HG03039 (cell line): ENCODE results near the gene TNNT3.

Experiments
- ATAC-seq: cut with Tn5 transposase; IDR thresholded peaks from one replicate; pipeline ENCODE4 v1.9.1; 2021; ENCODE audit warnings: mild to moderate bottlenecking, moderate library complexity; ENCODE audit not compliant: unreplicated experiment

TNNT3 gene

DNA sequence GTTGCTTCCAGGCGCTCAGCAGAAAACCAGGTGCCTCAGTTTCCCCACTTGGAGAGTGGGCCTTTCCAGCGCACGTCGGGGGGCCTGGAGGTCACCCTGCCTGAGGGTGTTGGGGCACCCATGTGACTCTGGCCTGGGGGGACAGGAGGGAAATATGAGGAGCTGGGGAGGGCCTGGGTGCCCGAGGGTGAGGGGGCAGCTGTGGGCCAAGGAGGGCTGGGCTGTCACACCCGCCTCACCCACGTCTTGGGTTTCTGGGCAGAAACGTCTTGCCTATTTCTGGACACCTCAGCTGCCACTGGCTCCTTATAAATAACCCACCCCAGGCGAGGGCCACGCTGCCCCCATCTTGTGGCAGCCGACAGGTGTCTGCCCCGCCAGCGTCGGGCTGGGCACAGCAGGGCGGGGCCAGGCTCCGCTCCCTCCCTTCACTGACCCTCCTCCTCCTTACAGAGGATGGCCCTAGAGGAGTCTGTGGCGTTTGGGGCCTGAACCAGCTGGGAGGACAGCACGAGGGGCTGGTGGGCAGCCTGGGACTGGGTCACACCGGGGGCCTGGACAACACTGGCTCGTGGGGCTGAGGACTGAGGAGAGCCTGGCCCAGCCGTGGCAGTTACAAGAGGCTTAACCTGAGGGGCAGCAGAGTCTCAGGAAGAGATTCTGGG lies 1.5 kb downstream of the TNNT3 start:
- no peak for ATAC-seq

- no peak for ATAC-seq
Measured at GRCh38 chr11:1921574-1922141, 2.2 kb downstream of the TNNT3 start.

- ATAC-seq: no peak
Measured at GRCh38 chr11:1922481-1923081, 3.1 kb downstream of the TNNT3 start.

DNA sequence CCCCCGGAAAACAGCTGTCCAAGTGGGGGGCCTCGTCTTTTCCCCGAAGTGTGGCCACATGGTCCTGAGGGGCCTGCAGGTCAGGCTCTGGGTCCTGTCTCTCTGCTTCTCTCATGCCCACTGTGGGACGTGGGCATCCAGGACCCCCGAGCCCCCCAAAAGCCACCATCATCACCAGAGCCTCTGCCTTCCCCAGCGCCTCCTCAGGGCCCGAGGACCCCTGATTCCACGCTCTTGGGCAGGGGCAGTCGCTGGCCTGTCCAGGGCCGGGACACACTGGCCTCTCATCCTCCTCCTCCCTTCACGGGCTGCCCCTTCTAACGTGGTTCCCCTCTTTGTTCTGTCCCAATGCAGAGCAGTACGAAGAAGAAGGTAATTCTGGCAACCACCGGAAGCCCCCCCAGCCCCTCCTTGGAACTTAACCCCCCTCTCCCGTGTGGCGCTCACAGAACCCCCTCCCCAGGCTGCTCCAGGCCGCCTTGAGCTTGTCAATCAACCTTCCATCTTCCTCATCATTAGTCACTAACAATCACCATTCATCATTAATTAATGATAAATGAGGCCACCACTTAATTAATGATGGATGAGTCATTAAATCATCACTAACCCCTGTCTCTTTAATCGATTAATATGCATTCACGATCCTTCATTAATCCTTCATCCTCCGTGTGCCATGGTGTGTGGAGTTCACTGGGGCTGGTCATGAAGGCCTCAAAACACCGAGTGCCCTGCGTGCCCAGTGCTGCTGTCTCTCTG lies 3.9 kb downstream of the TNNT3 start:
- no peak for ATAC-seq

- ATAC-seq: no peak
Measured at GRCh38 chr11:1924181-1924580, 4.7 kb downstream of the TNNT3 start.

DNA sequence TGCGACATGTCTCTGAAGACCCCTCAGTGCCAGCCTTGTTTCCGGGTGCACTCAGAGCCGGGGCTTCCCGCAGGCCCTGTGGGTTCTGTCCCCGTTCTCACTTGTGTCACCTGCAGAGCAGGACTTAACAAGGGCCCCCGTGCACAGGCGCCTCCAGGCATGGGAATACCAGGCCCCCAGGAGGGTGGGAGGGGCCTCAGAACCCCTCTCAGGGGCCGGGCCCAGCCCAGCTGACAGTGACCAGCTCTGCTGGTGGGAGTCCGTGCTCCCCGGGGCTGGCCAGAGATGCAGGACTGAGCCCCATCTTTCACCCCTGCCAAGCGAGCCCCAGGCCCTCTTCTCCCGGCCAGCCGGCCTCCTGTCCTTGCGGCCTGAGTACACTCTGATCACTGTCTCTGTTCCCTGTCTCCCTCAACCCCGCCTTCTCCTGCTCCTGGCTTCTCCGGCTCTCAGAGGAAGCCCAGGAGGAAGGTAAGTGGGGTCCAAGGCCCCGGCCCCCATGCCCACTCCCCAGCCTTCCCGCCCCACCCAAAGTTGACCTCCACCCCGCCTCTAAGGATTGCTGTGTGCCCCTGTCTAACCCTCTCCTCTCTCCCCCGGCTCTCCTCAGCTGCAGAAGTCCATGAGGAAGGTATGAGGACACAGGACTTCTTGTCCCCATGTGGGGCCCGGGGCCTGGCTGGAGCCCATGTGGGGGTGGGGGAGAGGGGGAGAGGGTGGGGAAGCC lies 5.3 kb downstream of the TNNT3 start:
- ATAC-seq: no peak

GRCh38 chr11:1925373-1926155 lies 6.1 kb downstream of the TNNT3 start:
- no peak for ATAC-seq

- ATAC-seq: no peak
Measured at GRCh38 chr11:1926156-1927025, 6.9 kb downstream of the TNNT3 start.

- ATAC-seq: no peak
Measured at GRCh38 chr11:1927026-1927847, 7.7 kb downstream of the TNNT3 start.

DNA sequence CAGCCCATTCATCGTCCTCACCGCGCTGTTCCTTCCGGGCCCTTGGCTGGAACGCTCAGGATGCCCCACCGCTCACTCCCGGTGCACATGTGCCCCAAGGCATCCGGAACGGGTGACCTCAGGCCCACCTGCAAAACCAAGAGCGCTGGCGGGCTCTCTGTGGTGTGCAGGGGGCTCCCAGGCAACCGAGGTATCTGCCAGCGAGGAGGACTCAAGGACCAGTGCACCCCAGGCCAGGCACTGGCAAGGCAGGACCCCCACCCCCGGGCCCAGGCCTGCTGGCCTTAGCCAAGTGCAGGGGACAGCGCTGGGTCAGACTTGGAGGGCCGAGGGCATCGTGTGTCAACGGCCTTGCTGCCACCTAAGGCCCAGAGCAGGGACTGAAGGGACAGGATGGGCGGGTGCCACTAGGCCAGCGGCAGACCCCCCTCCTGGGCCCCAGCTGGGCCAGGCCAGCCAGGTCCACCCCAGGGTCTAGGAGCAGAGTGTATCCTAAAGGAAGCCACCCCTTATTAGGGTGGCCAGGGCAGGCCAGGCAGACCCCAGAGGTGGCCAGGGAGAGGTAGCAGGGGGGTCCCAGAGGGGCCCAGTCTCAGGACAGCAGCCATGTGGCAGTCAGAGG lies 8.5 kb downstream of the TNNT3 start:
- no peak for ATAC-seq

DNA sequence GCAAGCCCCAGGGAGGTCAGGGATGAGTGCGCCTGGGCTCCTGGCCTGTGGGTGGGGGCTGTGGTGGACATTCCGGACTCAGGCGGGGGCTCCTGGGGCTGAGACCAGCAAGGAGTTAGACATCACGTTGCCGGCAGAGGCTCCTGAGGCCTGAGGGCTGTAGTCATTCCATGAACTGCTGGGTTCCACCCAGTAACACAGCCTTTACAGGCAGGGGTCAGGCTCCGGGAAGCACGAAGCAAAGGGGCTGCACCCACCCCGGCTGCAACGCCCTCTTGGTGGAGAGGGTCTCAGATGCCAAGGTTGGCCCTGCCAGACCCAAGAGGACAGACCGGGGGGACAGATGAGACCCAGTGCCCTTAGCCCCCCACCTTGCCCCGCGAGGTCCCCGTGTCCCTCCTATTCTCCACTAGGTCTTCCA lies 9.0 kb downstream of the TNNT3 start:
- ATAC-seq: no peak

DNA sequence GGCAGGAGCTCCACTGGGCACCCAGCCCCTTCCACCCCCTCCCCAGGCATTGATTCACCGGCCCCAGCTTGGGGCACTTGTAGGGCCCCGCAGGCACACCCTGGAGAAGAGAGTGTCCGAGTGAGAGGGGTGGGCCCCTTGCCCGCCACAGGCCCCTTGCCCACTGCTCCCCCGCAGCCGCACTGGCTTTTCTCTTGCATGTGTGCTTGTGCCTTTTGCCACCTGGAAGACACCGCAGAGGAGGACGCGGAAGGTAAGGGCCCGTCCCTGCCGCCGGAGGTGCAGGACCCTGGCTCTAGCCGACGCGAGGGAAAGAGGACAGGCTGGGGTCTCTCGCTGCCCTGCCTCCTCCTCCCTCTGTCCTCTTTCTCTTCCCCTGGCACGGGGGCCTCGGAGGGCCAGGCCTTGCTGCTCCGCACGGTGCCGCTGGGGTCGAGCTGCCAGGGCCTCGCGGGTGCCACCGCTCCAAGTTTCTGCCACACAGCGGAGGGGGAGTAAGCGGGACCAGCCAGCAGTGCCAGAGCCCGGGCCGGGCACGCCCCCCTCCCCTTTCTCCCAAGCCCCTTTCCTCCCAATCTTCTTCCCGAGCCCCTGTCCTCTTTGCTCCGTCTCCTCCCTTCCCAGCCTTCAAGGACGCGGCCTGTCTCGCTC lies 9.5 kb downstream of the TNNT3 start:
- no peak for ATAC-seq

DNA sequence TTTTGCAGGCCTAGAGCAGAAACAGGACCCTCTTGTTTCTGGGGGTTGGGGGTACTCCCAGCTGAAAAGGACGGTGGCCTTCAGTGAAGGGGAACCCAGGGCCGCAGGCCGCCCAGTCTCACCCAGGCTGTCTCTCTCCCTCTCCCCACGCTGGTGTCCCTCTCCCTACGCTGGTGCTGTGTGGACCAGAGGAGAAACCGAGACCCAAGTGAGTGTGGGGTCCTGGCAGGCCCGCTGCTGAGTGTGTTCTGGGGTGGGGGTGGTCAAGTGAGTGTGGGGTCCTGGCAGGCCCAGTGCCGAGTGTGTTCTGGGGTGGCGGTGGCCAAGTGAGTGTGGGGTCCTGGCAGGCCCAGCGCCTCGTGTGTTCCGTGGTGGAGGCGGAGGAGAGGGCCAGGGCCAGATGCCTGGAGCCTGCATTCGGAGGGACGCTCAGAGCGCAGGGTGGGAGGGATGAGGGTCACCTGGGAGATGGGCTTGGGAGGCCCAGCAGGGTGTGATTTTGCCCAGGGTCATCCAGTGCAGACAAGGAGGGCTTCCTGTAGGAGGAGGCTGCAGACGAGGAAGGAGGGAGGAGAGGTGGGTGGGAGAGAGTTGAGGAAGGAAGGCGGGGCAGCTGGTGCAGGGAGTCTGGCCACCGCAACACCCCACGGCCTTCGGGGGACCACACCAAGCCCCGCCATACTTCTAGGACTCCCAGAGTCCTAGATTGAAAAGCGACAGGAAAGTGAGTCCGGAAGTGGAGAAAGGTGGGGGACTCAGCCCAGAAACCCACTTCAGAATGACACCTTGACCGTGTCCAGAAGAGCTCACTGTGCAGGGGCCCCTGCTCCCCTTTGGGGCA lies 10.3 kb downstream of the TNNT3 start:
- ATAC-seq: no peak

DNA sequence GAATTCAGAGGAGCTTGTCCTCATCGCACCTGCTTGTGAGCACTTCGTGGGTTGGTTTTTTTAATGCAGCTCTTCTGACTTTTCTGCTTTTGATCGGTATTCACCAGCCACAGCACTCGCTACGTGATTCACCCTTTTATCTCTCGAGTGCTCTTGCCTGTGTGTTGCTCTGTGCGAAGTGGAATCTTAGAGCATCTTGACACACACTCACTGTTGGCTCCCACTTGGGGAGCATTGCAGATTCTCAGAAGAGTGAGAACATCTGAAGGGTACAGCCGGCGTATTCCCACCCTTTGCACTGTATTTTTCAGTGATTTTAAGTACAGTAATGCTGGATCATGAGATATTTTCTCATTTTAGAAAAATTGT lies 10.9 kb downstream of the TNNT3 start:
- ATAC-seq: no peak

DNA sequence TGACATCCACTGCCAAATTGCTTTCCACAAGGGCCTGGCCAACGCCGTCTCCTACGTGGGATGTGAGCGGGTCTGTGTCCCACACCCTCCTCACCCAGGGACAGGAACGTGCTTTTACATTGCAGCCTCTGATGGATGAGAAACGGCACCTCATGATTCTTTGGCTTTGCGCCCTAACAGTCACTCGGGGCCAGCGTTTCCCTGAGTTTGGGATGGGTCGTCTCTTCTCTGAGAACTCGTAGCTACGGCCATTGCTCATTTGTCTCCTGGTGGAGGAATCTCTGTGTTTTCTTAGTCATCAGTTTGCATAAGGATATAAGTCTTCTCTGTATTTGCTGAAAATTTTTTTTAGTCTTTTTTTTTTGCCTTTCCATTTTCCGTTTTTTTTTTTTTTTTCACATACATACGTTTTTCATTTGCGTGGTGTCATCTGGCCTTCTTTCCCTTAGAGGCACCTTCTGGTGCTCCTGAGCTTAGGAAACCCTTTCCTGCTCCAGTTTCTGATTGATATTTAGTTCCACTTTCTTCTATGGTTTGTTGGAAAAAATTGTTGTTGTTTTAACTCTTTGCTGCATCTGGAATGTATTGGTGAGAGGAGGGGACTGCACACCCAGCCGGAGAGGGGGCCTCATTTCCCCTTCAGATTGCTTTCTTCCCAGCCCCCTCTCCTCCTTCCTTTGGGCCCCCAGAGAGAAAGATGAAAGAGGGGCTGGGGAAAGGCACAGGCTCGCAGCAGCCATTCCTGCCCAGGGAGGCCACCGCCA lies 12.0 kb downstream of the TNNT3 start:
- no peak for ATAC-seq

- no peak for ATAC-seq
Measured at GRCh38 chr11:1932105-1932480, 12.6 kb downstream of the TNNT3 start.
